Measurements from ENCODE around the gene LOXL1.

Gene LOXL1, protein sequence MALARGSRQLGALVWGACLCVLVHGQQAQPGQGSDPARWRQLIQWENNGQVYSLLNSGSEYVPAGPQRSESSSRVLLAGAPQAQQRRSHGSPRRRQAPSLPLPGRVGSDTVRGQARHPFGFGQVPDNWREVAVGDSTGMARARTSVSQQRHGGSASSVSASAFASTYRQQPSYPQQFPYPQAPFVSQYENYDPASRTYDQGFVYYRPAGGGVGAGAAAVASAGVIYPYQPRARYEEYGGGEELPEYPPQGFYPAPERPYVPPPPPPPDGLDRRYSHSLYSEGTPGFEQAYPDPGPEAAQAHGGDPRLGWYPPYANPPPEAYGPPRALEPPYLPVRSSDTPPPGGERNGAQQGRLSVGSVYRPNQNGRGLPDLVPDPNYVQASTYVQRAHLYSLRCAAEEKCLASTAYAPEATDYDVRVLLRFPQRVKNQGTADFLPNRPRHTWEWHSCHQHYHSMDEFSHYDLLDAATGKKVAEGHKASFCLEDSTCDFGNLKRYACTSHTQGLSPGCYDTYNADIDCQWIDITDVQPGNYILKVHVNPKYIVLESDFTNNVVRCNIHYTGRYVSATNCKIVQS

DNA sequence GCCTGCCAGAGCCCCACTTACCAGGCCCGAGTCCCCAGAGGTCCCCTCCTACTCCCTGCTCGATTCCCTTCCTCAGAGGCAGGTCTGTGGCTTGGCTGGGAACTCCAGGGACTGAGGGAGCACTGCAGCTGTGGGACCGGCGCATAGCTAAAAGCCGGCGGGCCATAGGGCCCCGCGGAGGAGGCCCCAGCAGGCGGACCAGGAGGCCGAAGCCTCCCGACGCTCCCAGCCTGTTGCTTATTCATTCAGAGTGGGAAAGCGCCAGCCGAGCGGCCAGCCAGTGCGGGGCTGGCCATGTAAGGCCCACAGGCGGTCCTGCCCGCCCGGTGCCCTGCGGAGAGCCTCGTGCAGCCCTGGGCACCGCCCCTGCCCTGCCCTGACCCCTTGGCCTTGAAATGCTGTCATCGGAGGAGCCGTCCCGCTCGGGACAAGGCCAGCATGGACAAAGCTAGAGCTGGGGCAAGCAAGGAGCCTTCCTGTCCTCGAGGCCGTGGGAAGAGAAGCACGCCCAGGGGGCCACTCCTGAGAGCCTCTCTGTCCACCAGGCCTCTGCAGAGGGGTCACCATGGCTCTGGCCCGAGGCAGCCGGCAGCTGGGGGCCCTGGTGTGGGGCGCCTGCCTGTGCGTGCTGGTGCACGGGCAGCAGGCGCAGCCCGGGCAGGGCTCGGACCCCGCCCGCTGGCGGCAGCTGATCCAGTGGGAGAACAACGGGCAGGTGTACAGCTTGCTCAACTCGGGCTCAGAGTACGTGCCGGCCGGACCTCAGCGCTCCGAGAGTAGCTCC, at the start of gene LOXL1:
Gene LOXL1 (plus strand): TSS at position 244 of the 784 bp plus-strand sequence. CDS start 322 bp downstream, at position 566.
- DNase-seq (ENCODE audit: low spot score), result no peak

DNA sequence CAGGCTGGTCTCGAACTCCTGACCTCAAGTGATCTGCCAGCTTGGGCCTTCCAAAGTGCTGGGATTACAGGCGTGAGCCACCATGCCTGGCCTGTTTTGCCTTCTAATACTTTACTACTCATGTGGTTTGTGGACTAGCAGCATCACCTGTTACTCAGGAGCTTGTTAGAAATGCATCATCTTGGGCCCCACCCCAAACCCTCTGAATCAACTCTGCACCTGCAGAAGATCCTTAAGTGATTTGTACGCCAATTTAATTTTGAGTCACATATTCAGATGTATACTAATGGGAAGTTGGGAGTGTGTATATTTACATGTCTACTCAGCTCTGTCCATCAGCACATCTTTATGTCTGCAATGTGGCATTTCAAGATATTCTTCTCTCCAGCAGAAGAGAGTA, 46.8 kb upstream of the LOXL1 start:
- no peak for DNase-seq (ENCODE audit: low spot score)

DNA sequence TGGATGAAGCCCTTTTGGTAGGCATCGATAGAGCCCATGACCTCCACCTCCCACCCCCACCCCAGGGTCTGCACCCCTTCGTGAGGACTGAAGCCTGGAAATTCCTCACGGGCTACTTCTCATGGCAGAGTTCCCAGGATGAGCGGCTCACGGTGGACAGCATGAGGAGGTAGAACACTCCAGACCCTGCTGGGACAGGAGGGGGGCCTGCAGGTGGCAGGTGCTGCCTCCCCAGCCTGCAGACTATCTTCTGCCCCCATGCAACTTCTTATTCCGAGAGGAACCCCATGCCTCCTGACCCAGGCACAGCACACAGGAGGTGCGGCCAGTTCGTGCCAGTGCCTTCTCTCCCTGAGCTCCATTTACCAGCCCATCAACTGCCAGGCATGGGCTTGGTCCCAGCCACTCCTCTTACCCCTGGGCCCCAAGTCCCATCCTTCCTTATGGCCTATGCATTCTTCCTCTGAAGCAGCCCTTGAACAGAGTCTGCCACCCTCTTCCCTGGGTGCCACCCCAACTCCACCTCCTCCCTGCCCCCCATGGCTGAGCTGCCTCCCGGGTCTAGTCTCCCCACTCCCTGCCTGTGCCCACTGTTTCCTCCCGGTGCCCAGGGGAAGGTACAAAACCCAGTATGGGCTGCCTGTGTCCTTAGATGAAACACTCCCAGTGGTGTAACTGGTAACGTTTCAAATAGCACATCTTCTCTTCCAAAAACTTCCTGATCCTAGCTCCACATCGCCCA, 44.5 kb upstream of the LOXL1 start:
- DNase-seq (ENCODE audit: low spot score), result no peak

DNA sequence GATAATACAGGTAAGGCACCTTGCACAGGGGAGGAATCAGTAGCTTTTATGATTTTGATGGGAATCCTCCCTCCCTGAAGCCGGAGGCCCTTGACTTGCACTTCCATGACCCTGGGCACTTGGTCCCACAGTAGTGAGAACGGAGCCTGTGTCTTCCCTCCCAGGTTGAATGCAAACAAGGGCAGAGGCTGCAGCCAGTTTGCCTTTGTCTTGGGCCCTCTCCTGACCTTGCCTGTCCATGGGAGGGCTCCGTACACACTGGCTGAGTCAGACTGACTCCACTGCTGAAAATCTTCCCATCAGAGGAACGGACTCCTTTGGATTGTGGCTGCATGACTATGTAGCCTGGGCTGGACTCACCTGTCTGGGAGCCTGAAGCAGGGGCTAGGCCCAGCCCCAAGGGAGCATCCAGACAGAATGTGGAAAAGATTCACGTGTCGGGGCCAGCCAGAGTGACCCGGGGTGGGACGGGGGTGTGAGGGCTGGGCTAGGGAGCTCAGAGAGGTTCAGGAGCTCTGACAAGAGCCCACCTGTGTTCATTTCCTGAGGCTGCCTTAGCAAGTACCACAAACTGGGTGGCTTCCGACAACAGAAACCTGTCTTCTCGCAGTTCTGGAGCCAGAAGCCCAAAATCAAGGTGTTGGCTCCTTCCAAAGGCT, 43.4 kb upstream of the LOXL1 start:
- DNase-seq (ENCODE audit: low spot score), result no peak

DNA sequence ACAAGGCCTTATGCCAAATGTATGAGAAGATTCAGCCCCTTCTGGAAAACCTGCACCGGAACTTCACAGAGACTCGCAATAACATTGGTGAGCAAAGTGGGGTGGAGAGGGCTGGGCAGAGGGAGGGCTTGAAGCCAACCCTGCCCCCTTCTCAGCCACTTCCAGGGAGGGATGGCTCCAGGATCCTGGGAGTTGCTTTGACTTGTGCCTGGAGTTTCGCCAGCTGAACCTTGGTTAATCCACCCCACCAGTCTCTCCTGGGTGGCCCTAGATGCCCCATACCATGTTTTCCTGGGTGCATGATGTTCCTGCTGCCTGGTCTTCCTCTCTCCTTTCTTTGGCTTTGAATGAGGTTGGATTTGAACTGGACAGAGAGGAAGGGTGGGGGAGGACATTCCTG, 42.1 kb upstream of the LOXL1 start:
- DNase-seq (ENCODE audit: low spot score), result no peak

DNA sequence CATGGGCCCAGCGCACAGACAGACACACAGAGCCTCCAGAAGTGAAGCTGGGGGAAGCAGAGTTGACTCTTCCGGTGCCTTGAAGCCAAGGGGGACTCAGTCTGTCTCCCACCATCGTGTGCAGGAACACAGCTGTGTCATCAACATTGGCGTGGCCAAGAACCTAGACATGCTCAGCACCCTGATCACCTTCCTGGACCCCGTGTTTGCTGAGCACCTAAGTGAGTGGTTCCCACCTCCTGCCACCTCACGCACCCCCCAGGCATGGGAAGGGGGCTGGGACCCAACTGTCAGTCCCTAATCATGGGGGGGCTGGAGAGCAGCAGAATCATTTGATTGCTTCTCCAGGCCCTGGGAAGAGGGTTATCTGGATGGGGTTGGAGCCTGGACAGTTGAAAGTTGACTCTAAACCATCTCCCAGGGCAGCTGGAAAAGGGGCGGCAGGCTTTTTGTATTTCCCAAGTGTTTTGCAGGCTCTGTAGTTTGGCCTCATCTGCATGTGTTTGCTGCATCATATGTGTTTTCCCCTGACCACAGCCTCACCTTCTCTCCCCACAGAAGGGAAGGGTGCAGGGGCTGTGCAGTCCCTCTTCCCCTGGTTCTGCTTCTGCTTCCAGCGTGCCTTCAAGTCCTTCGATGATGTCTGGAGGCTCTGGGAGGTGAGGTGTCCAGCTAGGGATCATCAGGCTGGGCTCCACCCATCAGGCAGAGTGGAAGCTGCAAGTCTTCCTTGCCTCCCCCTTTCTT, 40.1 kb upstream of the LOXL1 start:
- DNase-seq (ENCODE audit: low spot score), result no peak

DNA sequence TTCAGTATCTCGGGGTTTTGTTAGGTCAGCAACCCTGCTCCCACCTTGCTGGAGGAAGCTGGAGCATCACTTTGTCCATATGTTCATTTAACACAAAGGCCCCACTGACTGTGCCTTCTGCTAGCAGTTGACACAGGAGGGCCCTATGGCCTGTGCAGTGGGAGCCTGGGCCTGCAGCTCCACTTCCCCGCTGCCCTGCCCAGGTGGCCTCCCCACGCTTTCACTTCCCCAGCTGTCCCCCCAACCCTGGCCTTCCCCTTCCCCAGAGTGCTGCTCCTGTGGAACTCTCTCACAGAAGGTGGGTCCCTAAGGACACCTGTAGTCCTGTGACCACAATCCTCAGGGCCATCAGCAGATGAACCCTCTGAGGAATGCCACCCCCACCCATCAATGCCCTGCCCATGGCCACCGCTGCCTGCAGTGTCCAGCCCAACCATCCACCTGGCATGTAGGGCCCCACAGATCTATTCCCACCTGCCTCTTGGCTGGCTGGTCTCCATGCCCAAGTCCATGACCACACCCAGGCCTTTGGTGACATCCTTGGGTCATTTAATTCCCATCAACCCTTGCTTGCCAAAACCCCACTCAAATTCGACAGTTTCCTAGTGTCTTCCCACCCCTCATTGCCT, 39.4 kb upstream of the LOXL1 start:
- no peak for DNase-seq (ENCODE audit: low spot score)

DNA sequence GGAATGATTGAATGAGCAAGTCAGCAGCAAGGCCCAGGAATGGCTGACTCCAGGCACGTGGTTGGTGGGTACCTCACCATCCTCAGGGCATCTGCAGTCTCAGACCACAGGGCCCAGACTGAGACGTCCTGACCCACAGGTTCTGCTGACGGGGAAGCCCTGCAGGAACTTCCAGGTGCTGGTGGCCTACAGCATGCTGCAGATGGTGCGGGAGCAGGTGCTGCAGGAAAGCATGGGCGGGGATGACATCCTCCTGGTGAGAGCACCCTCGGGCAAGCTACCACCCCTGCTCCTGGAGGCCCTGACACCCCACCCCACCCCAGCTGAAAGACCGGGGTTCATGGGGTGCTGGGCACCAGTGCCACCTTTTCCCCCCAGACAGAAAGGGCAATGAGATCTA, 38.8 kb upstream of the LOXL1 start:
- DNase-seq (ENCODE audit: low spot score), result no peak

DNA sequence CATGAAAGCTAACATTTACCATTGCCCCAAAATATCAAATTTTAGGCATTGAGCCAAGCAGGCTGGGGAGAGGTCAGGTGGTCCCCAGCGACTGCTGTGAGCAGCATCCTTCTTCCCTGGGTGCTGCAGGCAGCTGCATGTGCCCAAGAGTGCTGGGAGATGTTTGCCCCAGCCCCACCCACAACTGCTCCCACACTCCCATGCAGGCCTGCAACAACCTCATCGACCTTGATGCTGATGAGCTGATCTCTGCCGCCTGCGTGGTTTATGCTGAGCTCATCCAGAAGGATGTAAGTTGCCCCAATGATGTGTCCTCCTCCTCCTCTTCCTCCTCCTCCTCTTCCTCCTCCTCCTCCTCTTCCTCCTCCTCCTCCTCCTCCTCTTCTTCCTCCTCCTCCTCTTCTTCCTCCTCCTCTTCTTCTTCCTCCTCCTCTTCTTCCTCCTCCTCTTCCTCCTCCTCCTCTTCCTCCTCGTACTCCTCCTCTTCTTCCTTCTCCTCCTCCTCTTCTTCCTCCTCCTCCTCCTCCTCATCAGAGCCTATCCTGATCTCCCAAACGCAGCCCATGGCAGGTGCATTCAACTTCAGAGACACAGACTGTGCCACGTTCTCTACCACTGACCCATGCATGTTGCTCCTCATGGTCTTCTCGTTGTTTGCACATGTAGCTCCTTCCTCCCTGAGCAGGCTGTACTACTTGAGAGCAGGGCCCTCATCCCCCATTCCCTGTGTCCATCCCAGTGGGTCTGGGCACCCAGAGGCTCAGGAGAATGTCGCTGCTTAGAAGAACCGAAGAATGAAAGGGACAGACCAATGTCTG, 37.8 kb upstream of the LOXL1 start:
- no peak for DNase-seq (ENCODE audit: low spot score)

DNA sequence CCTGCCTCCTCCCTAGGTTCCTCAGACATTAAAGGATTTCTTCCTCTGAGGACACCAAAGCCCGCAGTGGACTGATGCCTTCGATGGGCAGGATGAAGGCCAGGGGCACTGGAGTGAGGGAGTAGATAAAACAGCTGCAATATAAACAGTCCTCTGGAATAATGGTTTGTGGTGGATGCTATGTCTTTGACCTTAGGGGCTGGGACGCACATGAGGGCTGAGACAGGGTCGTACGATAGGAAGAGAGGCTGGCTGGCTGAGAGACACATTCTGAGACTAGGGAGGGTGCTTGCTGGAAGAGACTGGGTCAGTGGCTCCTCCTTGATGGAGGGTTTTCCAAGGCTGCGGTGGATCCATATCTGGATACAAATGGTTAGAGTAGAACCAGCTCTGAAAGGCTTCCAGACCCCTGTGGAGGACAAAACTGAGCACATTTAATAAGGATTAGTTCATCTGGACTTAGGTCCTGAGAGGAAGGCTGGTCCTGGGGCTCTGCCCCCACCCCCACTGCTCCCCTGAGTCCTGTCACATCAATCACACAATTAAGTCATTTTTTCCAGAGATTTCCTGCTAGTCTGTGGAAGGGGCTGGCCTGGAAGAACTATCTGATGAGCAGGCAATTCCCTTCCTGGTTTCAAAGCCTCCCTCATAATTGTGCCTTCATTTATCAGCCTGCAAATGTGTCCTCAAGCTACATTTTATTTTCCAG, 37.1 kb upstream of the LOXL1 start:
- DNase-seq (ENCODE audit: low spot score), result no peak

DNA sequence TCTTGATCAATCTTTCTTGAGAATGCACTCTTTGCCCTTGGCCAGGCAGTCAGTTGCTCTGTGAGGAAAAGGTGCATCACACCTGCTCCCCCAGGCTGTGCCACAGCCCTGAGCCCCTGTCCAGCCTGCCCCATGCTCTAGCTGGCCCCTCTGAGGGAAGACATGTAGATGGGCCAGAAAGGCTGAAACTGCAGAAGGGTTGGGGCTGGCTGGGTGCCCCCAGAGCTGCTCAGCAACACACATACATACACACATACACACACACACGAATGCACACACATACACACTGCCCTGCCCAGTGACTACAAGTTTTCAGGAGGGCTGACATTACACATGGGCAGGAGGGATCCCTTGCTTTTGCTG, 36.5 kb upstream of the LOXL1 start:
- no peak for DNase-seq (ENCODE audit: low spot score)

DNA sequence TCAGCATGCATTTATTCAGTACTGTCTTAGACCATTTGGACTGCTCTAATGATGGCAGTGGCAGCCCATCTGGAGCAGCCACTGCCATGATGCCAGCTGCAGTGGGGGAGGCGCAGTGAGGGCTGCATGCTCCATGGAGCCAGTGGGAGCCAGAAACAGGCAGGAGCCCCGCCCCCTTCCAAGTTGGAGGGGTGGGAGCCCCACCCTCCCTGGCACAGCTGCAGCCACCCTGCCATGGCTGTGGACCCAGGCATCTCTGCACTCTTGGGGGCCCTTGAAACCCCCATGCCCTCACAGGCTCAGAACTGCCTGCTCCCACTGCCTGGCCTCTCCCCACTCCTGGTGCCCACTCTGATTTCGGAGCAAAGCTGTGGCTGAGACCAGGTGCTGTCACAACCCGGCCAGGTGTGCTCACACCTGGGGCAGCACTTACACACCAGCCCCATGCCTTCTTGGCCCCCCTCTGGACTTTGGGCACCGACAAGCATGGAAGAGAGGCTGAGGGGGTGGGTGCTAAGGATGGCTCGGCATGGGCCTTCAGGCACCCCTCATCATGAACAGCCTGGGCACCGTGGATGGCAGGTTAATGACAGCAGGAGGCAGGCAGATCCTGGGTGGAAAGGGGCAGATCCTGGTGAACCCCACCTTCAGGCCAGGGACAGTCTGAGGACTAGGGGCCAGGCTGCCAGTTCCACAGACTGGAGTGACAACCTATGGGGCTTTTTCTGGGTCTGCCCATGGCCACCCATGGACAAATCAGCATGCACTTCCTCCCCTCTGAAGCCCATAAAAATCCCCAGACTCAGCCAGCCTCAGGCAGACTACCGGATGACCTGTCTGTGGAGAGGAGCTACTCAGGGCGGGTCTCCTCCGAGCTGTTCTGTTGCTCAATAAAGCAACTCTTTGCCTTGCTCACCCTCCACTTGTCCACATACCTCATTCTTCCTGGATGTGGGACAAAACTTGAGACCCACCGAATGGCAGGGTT, 34.6 kb upstream of the LOXL1 start:
- DNase-seq (ENCODE audit: low spot score), result no peak

DNA sequence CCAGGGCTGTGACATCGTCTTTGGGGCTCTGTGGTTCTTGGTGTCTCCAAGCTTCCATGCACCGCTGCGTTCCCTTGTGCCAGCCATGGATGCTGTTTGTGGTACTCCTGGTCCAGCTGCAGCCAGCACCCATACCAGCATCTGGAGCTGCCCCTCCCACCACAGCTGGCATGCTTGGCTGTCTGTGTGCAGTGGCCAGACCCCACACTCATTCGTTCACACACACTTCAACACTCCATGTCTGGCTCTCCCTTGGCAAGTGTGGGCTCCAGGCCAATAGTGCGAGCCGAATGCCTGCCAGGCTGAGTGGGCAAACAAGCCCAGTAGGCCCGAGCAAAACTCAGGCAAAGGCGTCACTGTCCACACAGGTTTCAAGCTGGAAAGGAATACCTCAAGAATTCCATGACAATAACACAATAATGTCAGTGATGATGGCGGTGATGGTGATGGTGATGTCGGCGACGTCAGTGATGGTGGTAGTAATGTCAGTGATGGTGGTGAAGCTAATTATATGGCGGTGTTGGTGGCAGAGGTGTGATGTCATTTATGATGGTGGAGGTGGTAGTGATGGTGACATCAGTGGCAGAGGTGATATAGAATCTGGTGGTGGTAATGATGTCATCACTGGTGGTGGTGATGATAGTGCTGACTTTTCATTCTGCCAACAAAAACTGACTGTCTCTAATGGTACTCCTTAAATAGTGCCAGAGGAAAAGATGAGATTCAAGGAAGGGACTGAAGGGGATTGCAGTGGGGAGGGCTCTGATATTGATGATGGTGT, 33.6 kb upstream of the LOXL1 start:
- DNase-seq (ENCODE audit: low spot score), result no peak

DNA sequence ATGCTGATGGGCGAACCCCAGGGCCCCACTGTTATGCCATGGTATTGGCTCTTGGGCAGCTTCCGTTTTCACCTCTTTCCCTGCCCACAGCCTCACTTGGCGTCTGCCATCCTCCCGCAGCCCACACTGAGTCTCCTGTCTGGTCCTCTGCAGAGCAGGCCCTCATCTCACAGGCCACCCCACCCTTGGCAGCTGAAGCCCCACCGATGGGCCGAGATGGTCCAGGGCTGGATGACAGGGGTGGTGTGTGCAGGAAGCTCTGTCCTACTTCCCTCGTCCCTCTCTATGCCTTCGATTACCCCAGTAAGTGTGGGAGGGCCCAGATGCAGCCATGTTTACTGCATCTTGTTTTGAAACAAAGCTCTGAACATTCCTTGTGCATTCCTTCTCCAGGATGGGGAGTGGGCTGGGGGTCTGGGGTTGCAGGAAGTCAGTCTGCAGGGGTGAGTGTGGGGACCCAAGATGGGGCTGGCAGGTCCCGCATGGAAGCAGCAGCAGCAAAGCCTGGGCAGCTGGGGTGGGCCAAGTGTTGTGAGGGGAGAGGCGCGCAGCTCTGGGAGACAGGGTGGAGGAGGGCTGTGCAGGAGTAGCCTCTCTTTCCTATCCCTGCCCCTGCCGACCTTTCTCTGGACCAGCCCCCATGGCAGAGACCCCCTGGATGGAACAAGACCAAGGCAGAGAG, 32.0 kb upstream of the LOXL1 start:
- DNase-seq (ENCODE audit: low spot score), result no peak

DNA sequence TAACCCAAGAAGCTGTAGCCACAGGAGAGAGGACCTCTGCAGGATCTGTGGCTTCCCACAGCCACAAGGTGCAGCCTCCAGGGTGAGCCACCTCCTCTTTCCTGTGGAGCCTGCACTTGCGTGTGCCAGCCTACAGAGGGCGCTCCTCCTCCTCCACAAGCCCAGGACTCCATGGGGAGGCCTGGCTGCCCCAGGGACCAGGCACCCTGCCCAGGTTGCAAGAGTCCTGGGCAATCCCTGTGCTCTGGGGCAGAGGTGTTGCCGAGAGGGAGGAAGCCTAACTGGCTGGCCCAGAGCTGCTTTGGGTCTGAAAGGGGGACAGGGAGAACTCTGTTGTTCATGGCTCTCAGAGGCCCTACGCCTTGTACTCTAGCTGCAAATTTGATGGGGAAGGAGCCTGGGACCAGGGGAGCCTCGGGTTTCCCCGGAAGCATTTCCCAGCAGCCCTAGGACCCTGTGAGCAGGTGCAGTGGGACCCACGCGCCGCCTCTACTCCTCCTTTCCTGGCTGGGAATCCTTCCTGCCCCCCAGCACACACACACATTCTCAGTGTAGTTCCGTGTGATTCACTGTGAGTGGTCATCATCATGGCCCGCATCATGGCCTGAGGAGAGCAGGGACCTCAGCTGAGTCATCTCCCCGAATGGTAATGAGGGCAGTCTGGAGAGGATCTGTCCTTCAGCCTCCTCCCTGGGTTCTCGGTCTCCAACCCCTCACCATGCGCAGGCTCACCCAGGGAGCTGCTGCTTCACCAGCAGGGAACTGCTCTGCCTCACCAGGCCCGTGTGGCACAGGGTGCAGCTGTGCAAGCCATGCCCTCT, 28.6 kb upstream of the LOXL1 start:
- no peak for DNase-seq (ENCODE audit: low spot score)

Data from globus pallidus (tissue), 1 donor.